NCI-H2081 treated with DMSO at 0.1 percent for 48 hours (cell line): ENCODE data around the gene USP49.

Source experiments
- DNase-seq: peaks from one replicate; lab custom pipeline; 2025; lab: John Stamatoyannopoulos, UW

Gene USP49

DNA sequence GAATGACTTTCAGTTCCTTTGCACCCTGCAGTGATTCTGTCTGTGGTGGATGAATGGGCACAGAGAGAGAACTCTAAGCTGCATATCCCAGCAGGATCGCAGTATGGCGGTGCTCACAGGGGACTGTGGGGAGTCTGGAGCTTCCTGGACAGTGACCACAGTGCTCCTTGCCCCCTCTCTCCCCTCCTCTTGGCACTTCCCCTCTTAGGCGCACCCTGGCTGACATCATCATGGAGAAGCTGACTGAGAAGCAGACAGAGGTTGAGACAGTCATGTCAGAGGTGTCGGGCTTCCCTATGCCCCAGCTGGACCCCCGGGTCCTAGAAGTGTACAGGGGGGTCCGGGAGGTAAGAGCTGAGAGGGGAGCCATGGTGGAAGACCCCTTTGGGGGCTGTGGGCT is 34.7 kb upstream of the USP49 start:
- no peak for DNase-seq

DNA sequence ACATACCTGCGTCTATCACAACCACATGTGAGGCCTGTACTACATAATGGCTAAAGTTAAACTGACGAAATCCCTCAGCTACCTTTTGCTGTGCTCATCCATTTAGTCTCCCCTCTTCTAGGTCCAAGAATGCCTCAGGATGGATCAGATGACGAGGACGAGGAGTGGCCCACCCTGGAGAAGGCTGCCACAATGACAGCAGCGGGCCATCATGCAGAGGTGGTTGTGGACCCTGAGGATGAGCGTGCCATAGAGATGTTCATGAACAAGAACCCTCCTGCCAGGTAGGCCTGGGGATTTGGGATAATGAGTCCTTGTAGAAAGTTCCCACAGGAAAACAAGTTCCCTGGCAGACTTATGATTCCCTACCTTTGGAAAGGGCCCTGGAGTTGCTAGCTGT is 32.1 kb upstream of the USP49 start:
- DNase-seq, result no peak

DNA sequence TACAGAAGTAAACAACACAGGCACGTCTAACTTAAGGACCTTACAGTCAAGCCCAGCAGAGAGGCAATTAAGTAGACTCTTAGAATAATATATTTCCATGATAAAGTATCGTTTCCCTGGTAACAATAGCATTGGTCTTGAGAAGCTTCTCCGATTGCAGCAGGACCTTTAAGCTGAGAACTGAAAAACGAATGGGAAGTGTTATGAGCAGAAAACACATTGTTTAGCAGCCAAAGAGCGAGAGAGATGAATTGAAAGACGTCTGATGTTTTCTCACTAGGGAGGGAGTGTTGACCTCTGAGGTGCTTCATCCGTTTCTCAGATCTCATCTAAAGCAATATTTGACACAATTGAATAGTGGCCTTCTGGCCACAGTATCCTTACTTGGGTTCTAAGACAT is 27.0 kb upstream of the USP49 start:
- DNase-seq, result no peak

DNA sequence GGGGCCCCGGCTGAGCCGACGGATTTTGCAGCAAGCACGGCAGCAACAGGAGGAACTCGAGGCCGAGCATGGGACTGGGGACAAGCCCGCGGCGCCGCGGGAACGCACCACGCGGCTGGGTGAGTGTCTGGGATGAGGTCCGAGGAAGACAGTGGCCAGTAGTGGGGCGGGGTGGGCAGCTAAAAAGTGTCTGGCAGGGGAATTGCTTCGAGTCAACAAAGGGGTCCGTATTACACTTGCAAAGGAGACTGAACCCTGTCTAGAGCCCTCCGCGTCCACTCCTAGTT is 26.5 kb upstream of the USP49 start:
- DNase-seq, result no peak

DNA sequence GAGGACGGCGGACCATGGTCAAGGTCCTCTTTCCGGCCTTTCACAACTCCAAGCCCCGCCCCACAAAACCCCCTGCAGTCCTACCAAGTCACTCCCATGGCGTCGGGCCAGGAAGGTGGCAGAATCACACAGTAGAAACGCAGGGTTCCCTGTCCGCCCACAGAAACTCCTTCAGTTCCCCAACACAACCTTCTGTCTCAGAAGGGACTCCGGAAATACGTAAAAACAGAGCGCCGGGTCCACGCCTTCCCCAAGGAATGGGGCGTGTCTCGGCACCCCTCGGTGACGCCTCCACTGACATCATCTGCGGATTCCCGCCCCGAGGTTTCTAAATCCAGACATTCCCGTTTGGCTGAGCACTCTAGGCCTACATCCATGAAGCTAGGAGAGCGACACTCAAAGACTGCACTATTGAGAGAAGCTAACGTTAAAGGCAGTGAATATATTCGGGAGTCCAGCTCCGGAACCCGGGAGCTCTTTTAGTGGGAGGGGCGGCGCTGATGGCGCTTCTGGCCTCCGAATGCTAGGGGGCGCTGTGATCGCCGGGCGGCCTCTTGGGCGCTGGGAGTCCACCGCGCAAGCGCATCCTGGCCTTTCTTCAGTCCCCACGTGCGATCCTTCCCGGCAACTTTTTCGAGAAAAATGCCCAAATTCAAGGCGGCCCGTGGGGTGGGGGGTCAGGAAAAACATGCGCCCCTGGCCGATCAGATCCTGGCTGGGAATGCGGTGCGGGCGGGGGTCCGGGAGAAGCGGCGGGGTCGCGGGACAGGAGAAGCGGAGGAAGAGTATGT is 25.9 kb upstream of the USP49 start, which contains the start of the genes BYSL and MED20:
BYSL (plus strand) TSS at position 579 of the 791 bp plus-strand sequence; CDS start at position 643, 64 bp downstream.
MED20 (minus strand) TSS at position 219 of the 791 bp plus-strand sequence; CDS start at position 98, 121 bp downstream.
- DNase-seq, result peak; percentile 69

DNA sequence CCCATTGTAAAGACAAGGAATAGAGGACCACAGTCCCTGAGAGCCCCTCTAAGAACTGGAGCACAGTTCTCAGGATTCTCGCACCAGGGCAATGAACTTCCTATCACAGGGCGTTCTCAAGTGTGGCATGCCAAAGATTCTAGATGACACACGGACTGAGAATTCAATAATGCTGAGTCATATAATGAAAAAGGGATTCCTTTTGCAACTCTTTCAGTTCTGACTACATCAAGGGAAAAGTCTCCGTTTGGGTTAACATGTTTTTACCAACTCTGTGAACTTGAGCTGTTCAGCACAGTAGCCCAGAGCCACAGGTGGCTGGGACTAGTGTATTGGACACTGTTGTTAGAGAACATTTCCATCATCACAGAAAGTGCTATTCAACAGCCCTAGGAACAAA is 22.4 kb upstream of the USP49 start:
- no peak for DNase-seq

DNA sequence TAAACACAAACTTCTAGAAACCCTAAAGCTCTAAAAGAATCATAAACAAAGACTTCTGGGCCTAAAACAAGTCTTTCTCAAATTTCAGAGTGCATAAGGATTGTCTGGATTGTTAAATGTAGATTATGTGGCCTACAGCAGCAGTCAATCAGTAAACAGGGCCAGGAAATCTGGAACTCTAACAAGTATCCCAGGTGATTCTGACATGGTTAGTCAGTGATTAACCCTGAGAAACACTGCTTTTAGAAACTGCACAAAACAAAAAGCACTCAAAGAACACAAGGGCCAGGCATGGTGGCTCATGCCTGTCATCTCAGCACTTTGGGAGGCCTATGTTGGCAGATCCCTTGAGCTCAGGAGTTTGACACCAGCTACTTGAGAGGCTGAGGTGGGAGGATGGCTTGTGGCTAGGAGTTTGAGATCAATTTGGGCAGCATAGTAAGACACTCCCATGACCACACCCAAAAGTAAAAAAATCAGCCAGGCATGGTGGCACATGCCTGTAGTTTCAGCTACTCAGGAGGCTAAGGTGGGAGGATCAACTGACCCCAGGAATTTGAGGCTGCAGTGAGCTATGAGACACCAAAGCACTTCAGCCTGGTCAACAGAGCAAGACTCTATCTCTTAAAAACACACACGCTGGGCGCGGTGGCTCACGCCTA is 19.8 kb upstream of the USP49 start:
- DNase-seq, result no peak

DNA sequence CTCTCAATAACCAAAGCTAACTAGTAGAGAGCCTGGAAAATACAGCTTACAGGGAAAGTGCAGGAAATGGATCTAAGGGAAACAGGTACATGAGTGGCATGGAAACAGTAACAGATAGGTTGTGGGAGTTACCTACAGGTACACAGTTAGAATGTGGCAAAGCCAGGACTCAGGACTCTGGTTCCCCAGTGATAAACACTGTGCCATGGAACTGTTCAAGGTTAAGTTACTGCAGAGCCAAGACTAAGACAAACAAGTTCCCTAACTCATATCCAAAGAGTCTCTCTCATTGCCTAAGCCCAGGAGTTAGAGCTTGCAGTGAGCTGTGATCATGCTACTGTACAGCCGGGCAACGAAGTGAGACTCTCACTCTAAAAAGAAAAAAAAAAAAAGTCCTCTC is 19.2 kb upstream of the USP49 start:
- no peak for DNase-seq

DNA sequence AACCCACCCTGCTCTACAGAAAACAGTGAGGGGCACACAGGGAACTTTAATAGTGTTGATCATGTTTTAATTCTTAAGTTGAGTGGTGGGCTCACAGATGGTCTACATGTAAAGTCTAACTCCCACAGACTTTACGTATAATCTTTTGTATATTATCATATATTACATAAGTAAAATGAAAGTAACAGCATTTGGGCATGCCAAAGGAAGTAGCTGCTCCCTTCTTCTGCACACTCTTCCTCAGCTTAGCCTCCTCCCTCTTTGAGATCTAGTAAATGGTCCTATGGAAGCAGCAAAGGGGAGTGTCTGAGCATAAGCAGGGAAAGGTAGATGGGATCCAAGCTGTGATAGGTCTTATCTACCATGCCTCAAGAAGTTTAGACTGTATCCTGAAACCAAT is 14.6 kb upstream of the USP49 start:
- no peak for DNase-seq

DNA sequence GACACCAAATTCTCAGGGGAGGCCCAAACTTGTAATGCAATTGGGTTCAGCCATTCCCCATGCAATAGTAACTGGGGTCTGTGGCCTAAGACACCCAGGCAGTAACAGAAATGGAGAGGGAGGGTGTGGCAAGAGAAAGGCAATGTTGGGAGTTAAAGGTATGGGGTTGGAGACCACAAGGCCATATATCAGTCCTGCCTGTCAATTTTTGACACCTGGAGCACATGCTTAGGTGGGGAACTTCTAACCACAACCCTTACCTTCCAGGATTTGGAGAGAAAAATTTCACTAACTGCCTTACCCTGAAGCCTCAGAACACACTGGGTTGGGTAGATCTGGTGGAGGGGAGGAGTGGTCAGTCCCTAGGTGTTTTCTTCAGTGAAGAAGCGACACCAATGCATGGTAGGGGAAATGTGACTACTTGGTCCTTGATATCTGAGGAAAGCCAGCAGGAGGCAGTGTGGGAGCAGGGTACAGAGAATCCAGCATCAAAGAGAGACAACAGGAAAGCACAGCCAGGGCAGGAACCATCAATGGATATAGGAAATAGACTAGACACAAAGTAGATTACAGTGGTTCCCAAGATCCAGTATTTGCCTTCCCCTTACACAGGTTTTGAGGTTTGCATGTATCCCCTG is 6.8 kb upstream of the USP49 start:
- no peak for DNase-seq

DNA sequence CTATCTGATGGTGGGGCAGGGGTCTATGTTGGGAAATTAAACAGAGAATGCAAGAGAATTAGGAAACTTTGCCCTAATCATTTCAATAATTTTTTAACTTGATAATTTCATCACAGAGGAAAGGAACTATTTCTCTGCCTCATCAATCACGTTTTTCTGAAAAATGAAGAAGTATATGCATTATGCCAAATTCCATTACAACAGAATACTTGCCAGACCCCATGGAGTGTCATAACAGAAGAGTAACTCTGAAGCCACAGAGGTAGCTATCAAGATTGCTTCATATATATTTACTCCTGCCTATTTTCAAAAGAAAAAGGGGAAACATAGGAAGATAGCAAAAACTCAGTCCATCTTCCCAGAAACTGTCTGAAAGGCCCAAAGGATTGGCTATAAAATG is 5.7 kb upstream of the USP49 start:
- no peak for DNase-seq

DNA sequence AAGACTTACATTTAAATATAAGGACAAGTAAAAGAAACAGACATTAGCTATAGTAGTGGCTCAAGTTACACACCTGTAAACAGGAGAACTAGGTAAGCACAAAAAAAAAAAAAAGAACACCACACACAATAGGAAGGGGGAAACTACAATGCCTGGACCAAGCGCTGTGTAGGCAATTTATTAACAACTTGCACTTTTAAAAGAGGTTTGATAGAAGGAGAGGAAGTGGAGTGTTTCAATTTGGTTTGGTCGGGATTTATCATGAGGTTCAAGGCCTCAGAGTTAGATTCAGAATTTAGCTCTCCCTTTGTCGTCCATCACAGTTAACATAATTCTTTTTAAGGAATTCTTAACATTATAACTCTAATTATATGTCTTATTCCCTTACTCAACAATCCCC is 1.1 kb upstream of the USP49 start:
- no peak for DNase-seq

DNA sequence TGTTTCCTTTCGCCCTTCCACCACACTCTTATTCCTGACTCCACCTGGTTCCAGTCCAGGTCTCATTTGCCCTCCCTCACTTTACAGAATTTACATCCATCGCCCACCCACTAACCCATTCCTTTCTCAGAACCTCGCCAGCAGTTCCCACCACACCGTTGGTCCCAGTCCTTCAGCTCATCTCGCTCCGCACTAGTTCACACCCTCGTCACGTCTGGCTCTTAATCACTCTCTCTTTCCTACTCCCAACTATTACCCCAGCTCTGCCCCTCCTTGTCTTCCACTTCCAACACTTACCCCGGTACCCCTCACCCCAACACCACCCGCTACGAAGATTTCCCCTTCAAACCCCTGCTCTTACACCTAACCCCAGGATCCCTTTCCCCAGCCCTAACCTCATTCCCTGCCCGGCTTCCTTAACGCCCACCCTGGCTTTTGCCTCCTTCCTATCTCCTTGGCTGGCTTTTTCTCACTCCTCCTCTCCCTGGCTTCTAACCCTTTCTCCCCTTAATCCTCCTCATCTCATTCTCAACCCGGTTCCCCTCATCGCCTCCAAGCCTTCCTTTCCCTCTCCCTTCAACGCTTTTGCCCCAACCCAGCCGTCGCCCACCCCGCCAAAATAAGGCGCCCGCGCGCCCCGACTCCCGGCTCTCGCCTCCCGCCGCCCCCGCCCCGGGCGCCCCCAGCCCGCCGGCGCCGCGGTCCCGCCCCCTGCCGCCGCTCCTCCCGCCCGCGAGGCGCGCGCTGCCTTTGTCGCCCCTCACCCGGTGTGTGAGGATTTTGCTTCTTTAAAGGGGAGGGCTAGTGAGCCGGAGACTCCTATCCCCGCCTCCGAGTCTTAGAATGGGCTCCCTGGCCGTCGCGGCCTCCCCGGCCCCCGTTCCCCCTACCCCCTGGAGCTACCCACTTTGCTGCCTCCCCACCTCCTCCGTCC is 542 bp downstream of the USP49 start:
- no peak for DNase-seq

DNA sequence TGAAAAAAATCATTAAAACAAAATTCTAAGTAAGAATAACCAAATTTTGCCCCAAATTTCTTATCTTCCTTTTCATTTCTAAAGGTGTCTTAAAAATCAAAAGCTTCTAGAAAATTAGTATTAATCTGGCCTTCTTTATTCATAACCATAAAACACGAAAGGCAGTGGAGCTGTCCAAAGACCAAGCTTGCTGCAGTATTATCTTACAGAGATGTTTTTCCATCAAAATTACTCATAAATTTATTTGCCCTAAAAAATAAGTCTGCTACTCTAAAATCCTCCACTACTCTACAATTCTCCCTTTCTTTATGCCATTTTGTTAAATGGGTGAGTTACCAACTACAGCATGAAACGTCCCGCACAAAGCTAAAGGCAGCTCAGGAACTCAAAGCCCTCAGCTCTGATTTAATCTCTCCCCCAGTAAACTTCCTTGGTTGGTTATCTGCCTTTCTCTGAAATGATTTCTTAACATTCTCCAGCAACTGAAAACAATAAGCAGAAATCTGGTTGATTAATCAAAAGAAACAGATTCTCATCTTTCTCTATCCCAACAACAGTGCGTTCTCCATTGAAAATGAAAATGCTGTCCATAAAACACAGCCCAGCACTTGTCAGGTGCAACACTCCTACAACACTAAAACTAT is 2.1 kb downstream of the USP49 start:
- no peak for DNase-seq

DNA sequence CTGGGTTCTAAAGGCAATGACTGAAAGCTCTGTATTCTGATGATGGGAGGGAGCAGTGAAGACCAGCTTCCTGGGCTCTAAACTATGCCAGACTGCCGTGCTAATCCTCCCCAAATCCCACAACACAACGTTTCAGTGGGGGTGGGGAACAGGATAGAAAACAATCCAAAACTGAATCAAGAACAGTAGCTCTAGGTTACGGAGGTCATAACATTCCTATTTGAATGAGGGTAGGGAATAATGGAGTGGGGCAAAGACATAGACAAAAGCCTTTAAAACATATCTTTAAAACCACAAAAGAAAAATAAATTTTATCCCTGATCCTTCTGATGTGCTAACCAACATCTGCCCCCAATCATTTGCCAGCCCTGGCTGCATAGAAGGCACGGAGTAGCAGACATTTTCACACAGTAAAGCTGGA is 7.8 kb downstream of the USP49 start:
- DNase-seq, result no peak

DNA sequence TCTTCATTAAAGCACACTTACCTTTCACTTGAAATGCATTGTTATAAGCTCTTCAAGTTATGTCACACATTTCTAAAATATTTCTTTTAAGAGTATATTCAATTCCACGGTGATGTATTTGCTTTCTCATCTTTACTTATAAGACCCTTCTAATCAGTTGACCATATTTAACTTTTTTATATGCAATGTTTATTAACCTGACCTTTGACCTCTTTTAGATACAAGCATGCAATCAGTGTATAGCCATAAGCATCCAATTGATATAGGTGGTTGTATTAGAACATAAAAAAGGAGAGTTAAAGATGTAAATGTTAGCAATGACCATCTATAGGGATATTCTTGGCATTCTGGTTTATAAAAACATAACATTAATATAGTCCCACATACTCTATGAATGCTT is 9.2 kb downstream of the USP49 start:
- DNase-seq, result no peak

DNA sequence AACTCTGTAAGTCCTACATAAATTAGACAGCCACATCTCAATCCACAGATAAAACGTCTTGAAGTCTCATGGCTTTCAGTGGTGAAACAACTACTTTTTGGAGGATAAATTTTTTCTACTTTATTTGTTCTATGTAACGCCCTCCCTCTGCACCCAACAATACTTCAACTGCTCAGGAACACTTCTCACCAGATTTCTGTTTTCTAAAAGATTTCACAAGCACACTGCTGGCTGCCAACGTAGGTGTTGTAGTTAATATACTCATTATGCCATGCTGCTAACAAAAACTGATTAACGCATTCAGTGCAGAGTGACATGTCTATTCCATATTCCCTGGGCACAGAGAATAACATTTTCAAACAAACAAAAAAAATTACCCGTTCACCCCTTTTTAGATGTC is 10.2 kb downstream of the USP49 start:
- DNase-seq, result no peak

DNA sequence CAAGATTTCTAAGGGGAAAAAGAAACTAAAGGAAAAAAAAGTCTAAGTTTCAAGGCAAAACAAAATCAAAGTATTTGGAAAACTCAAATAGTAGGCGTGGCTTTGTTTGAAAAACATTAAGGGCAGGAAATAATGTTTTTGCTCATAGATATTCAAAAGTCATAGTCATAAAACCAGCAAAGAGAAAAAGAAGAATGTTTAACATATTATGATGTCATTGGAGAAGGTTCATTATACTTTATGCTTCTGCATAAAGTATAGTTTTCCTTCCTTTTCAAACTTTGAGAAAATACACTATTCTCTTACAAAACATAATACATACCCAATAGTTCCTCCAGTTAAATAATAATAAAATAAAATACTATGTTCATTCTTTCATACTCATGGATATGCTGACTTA is 13.7 kb downstream of the USP49 start:
- DNase-seq, result no peak

DNA sequence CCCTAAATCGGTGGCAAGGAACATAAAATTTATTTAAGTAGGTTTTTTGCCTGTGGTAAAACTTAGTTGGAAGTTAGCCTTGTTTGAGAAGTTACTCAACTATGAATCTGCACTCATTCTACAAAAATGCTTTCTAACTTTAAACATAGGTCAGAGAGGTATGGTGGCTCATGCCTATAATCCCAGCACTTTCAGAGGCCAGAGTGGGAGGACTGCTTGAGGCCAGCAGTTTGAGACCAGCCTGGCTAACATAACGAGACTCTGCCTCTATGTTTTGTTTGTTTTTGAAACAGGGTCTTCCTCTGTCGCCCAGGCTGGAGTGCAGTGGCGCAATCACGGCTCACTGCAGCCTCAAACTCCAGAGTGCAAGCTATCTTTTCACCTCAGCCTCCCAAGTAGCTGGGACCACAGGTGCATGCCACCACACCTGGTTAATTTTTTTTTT is 16.2 kb downstream of the USP49 start:
- DNase-seq, result no peak

DNA sequence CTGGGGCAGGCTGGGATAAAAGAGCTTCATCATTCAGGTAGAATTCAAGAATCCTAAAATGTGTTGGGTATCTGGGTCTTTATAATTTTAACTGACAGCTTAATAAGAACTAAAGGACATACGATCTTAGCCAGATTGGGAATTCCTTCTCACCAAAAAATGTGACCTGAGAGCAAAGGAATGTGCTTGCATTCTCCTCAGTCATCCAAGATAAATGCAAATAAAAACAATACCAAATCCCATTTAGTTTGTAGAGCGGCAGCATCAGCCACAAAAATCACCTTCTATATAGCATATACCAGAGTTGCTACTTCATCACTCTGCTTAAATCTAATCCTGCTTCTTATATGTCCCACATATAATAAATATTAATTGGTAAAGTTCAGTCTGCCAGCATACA is 16.9 kb downstream of the USP49 start:
- no peak for DNase-seq

DNA sequence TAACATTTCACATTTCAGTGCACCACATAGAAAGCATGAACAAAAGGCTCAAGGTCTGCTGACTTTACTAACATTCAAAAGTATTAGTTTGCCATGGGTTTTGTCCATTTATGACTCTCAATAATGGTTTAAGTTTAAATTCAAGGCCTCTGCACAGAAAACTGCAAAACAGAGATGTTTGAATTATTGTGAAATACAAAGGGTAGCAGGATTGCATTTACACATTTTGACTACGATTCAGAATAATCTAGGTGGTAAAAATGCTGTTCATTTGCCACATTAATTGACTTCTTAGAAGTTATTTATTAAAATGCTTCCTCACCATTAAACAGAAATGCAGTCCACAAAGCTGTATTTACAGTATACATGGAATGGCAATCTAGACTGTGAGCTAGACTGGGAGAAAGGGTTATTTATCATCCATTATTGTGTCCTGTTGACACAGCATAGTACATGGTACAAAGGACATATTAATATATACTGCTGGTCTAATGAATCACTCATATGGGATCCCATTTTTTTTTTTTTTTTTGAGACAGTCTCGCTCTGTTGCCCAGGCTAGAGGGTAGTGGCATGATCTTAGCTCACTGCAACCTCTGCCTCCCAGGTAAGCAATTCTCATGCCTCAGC is 18.0 kb downstream of the USP49 start:
- DNase-seq, result no peak
